ENCODE measurements around the gene ZGPAT.

ZGPAT gene

DNA sequence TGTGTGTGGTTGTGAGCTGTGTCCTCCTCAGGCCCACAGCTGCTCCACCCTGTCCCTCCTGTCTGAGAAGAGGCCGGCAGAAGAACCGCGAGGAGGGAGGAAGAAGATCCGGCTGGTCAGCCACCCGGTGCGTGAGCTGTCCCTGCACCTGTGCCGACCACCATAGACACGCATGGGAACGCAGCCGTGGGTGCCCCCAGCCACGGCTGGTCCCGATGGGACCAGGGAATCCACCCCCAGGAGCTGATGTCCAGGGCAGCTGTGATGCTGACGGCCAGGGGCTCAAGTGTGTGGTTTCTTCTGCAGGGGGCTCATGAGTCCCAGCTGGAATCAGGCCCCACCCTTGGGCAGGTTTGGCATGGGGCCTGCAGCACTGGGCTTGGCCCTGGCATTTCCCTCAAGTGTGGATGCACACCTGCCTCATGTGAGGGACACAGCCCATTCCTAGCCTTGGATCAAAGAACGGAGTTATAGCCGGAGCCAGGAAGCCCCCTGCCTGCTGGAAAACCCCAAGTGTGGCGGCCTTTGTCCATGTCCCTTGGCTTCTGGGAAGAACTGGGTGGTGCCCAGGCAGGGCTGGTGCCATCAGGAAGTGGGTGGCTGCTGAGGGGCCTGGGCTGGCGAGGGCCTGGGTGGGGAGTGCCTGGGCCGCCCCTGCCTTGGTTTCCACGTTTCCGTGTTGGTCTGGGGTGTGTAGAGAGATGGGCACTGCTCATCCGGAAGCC is 16.0 kb upstream of the ZGPAT start:
- no peak for DNase-seq (ENCODE audit: insufficient read length, low spot score)
- no peak for FAIRE-seq

DNA sequence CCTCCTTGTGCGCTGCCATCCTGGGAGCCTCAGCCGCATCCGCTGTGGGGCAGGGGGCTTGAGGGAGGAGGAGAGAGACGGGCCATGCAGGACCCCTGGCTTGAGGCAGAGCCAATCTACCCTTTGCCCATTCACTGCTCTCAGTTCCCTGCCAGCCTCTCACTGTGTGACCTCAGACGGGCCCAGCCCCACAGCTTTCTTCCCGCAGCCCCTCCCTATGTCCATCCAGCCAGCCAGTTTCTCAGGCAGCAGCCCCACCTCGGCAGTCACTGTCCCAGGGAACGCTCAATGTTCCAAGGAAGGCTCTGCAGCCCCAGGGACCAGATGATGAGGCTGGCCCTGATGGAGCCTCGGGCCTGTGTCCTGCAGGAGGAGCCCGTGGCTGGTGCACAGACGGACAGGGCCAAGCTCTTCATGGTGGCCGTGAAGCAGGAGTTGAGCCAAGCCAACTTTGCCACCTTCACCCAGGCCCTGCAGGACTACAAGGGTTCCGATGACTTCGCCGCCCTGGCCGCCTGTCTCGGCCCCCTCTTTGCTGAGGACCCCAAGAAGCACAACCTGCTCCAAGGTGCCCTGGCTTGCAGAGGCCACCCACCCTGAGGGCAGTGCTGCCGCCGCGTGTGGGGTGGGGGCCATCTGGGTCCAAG is 15.3 kb upstream of the ZGPAT start:
- FAIRE-seq (no peak), DNase-seq (ENCODE audit: insufficient read length, low spot score) (no peak)

DNA sequence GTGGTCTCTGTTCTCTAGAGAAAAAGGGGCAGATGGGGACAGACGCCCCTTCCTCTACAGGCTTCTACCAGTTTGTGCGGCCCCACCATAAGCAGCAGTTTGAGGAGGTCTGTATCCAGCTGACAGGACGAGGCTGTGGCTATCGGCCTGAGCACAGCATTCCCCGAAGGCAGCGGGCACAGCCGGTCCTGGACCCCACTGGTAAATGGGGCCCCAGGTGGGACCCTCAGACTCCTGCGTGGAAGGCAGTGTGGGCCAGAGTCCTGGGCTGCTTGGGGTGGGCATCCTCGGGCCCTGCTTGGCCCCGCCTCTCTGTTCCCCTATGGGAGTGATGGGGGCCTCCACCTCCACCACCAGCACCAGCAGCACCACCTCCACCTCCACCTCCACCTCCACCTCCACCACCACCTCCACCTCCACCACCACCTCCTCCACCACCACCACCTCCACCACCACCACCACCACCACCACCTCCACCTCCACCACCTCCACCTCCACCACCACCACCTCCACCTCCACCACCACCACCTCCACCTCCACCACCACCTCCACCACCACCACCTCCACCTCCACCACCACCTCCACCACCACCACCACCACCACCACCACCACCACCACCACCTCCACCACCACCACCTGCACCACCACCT is 14.6 kb upstream of the ZGPAT start:
- no peak for FAIRE-seq
- DNase-seq (ENCODE audit: insufficient read length, low spot score), result no peak

DNA sequence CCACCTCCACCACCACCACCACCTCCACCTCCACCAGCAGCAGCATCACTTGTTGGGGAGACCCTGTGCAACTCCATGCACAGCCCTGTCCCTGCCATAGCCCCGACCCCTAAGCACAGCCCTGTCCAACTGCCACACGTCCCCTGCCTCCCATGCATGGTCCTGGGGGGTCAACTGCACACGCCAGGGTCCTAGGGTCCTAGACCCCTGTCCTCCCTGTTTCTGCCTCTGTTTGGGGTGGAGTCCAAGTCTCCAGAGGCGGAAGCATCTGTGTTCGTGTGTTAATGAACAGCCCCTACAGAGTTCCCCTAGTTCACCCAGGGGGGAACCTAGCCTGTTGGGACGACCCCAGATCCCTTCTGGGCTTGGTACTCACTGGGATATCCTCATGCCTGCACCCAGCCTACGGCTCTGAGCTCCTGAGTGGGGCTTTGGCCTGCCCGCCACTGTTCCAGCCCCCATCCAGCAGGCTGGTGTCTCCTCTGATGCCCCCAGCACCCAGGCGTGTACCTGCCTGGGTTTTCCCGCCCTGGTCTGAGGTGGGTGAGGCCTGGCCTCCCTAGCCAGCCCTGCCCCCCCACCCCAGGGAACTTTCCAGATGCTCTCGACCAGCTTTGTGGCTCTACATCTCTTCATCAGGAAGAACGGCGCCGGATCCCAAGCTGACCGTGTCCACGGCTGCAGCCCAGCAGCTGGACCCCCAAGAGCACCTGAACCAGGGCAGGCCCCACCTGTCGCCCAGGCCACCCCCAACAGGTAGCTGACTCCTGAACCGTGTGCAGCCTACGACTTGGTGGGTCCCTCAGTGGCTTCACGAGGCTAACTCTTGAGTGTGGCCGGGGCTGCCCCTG is 13.9 kb upstream of the ZGPAT start:
- FAIRE-seq, result no peak
- no peak for DNase-seq (ENCODE audit: insufficient read length, low spot score)

- no peak for FAIRE-seq
- DNase-seq (ENCODE audit: insufficient read length, low spot score), result no peak
These were observed 13.0 kb upstream of the ZGPAT start for GRCh38 chr20:63694584-63695423.

GRCh38 chr20:63695424-63696305 is 12.2 kb upstream of the ZGPAT start:
- DNase-seq (ENCODE audit: insufficient read length, low spot score) (no peak), FAIRE-seq (no peak)

DNA sequence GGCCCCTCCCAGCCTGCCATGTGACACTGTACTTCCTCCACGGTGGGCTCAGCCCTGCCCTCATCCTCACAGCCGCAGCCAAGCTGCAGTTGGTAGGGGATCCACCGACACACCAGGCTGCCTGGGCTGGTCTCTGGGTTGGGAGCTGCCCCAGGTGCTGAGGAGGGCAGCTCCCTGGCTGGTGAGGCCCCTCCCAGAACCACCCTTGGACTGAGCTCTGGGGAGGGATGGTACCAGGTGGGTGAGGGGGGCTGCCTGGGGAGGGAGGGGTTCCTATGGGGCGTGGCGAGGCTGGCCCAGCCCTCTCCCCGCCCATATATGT is 11.6 kb upstream of the ZGPAT start:
- no peak for DNase-seq (ENCODE audit: insufficient read length, low spot score)
- no peak for FAIRE-seq

DNA sequence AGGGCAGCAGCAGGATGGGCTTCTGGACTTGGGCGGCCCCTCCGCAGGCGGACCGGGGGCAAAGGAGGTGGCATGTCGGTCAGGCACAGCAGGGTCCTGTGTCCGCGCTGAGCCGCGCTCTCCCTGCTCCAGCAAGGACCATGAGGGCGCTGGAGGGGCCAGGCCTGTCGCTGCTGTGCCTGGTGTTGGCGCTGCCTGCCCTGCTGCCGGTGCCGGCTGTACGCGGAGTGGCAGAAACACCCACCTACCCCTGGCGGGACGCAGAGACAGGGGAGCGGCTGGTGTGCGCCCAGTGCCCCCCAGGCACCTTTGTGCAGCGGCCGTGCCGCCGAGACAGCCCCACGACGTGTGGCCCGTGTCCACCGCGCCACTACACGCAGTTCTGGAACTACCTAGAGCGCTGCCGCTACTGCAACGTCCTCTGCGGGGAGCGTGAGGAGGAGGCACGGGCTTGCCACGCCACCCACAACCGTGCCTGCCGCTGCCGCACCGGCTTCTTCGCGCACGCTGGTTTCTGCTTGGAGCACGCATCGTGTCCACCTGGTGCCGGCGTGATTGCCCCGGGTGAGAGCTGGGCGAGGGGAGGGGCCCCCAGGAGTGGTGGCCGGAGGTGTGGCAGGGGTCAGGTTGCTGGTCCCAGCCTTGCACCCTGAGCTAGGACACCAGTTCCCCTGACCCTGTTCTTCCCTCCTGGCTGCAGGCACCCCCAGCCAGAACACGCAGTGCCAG is 11.0 kb upstream of the ZGPAT start, which contains the start of gene TNFRSF6B:
TSS of gene TNFRSF6B (plus strand) at position 25 of the 729 bp plus-strand sequence. CDS start at position 141, 116 bp downstream.
- DNase-seq (ENCODE audit: insufficient read length, low spot score) (no peak), FAIRE-seq (no peak)

GRCh38 chr20:63697357-63697867 is 10.4 kb upstream of the ZGPAT start:
- FAIRE-seq, result no peak
- no peak for DNase-seq (ENCODE audit: insufficient read length, low spot score)

GRCh38 chr20:63697868-63698545 is 9.8 kb upstream of the ZGPAT start:
- DNase-seq (ENCODE audit: insufficient read length, low spot score), result no peak
- FAIRE-seq, result no peak

DNA sequence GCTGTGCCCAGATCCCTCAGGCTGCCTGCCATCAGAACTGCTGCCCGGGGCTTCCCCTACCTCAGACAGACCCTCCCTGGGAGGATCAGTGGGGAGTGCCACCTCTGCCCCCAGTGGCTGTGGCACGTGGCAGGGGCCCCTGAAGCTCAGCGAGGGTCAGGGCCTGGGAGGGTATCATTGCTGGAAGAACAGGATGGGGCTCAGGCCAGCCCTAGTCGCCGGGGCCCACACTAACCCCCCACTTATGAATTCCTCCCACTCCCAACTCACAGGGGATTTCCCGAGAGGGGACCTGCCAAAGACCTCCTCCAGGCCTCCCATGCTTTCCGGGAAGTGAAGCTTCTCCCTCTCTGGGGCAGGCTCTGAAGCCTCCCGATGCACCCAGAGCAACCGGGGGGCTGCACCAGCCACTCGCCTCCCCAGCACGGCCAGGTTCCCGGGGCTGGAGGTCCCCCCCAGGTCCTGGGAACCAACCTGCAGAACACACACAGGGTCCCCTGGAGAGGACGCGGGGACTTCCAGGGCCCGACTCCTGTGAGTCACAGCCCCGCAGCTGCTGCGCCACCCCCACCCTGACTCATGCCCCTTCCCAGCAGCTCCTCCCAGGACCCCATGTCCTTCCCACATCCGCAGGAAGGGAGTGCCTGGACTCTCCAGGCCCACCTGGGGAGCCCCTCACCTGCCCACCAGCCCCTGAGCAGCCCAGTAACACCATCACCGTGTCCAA is 8.9 kb upstream of the ZGPAT start:
- FAIRE-seq, result no peak
- DNase-seq (ENCODE audit: insufficient read length, low spot score), result no peak

- FAIRE-seq (no peak), DNase-seq (ENCODE audit: insufficient read length, low spot score) (no peak)
These were observed 8.2 kb upstream of the ZGPAT start for GRCh38 chr20:63699466-63700198.

DNA sequence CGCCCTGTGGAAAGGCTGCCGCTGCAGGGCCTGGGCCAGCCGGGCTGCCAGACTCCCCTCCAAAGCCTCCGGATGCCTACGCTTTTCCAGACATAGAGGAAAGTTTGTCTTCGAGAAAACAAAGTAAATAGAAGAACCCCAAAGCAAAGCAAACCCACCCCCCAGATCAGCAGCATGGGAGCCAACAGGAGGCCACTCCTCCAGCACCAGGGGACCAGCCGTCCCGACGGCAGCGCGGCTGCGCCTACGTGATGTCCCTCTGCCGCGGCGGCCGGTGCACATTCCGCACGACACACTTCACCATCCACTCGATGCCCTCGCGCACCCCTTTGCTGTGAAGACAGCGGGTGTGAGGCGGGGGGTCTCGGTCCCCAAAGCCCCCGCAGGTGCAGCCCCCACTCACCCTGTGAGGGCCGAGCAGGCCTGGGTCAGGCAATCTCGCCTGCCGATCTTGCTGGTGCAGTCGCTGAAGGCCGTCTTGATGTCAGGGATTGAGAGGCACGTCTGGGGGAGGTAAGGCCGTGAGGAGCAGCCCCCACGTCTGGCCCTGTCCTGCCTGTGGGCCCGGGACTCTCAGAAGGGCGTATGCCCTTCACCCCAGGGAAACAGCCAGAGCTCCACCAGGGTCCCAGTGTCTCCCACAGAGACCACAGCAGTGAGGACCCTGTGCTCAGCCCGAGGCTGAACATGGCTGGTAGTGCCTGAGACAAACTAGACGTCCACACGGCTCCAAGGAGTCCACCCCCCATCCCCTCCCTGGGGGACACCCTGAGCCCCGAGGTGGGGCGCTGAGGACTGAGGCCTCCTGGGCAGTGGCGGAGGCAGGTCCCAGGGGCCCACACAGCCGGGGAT is 7.4 kb upstream of the ZGPAT start:
- no peak for FAIRE-seq
- DNase-seq (ENCODE audit: insufficient read length, low spot score), result no peak

- no peak for FAIRE-seq
- DNase-seq (ENCODE audit: insufficient read length, low spot score), result no peak
These were observed 6.8 kb upstream of the ZGPAT start for GRCh38 chr20:63701051-63701328.

GRCh38 chr20:63701329-63702035 is 6.4 kb upstream of the ZGPAT start:
- FAIRE-seq (no peak), DNase-seq (ENCODE audit: insufficient read length, low spot score) (no peak)

Data from GM19239 (cell line).